Body of pancreas (tissue), 4 donors: ENCODE measurements around the gene TTI1.

Source experiments
- POLR2A ChIP-seq, 3 donors: fragments of 450-650 bp; IDR thresholded peaks; one replicate each; pipeline ENCODE4 v1.6.1; 2016; ENCODE audit warnings: antibody characterized with exemption in 3 of 3, mild to moderate bottlenecking in 2 of 3
- TF ChIP-seq, protein P1 (sequence below), 7 experiments: fragments of 450-650 bp in 4 of 7; fragments of 200-600 bp in 3 of 7; sonication (generic) in 3 of 7; IDR thresholded peaks; one replicate each; pipeline ENCODE4 v1.5.1; 2016 to 2019; ENCODE audit warnings: antibody characterized with exemption in 7 of 7

DNA sequence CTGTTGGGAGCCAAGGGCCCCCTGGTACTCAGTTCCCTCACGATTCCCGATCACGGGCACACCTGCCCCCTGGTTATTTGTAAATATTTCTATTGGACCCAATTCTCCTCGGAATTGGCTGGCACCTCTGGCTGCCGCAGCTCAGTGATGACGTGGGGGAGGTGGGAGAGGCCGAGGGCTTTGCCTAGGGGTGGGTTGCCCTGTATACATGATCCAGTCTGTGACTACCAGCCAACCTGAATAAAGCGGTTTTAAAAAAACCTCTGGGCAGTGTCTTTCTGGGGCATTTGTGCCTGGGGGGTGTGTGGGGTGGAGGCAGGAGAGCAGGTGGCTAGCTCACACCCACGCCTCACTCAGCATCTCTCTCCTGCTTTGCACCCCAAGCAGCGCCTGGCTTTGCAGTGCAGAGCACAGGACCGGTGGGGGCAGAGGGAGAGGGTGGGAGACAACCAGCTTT is 88.1 kb downstream of the TTI1 start:
- TF ChIP-seq, protein P1, sequence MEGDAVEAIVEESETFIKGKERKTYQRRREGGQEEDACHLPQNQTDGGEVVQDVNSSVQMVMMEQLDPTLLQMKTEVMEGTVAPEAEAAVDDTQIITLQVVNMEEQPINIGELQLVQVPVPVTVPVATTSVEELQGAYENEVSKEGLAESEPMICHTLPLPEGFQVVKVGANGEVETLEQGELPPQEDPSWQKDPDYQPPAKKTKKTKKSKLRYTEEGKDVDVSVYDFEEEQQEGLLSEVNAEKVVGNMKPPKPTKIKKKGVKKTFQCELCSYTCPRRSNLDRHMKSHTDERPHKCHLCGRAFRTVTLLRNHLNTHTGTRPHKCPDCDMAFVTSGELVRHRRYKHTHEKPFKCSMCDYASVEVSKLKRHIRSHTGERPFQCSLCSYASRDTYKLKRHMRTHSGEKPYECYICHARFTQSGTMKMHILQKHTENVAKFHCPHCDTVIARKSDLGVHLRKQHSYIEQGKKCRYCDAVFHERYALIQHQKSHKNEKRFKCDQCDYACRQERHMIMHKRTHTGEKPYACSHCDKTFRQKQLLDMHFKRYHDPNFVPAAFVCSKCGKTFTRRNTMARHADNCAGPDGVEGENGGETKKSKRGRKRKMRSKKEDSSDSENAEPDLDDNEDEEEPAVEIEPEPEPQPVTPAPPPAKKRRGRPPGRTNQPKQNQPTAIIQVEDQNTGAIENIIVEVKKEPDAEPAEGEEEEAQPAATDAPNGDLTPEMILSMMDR (IDR thresholded peaks at IDR 0.05) = no peak
- no peak for TF ChIP-seq POLR2A (IDR thresholded peaks at IDR 0.05)
